ENCODE measurements around the gene RBP2. TPM values are rescaled to one million over a fixed set of nuclear protein-coding genes. Genes with fewer than 3 reads are reported as not detected.

Gene RBP2
- total and polyA plus RNA-seq, 2 of the 8 experiments (the other 6 are each of a cell fraction or from before 2014, with no cell fraction given) = not detected

- DNase-seq (ENCODE audit: low read depth in 1 of 2, low spot score in 2 of 2) = no peak
- no peaks in the 10 kb centered on the region for H3K79me2 ChIP-seq (ENCODE audit: control insufficient read depth in 1 of 2, insufficient read depth in 2 of 2, low read length in 2 of 2)
- H3K27me3 ChIP-seq (replicated peaks in 1 of 4; ENCODE audit: control insufficient read depth in 3 of 4, extremely low read depth in 1 of 4, insufficient read depth in 3 of 4, low read length in 3 of 4) = no peaks in the 10 kb centered on the region
- no peak overlapping the region for H3K4me3 ChIP-seq (ENCODE audit: extremely low read depth in 1 of 4, insufficient read depth in 2 of 4, low read depth in 3 of 4, low read length in 4 of 4)
- TF ChIP-seq MAFK (IDR thresholded peaks at IDR 0.05; ENCODE audit: low read depth, low read length) = no peak
- TF ChIP-seq ASH2L (IDR thresholded peaks at IDR 0.05; ENCODE audit: low read length) = no peak
- no peak for TF ChIP-seq EZH2 (IDR thresholded peaks at IDR 0.05; ENCODE audit: low read depth, low read length, severe bottlenecking)
- no peak for TF ChIP-seq RBBP5 (IDR thresholded peaks at IDR 0.05; ENCODE audit: borderline replicate concordance, low read depth, low read length)
- TF ChIP-seq TEAD4 (IDR thresholded peaks at IDR 0.05; ENCODE audit: low read depth, low read length) = 0 out of 2 replicates have a peak, but pooled peaks have one; percentile 37
- TF ChIP-seq SIN3A (conservative IDR thresholded peaks at IDR 0.05 in 1 of 2, IDR thresholded peaks at IDR 0.05 in 1 of 2; ENCODE audit: low read depth in 1 of 2, low read length in 2 of 2) = no peak
- TF ChIP-seq SP2 (IDR thresholded peaks at IDR 0.05; ENCODE audit: low read length) = no peak
- TF ChIP-seq YY1 (IDR thresholded peaks at IDR 0.05; ENCODE audit: low read depth, low read length) = no peak
- no peak overlapping the region for H3K4me2 ChIP-seq (ENCODE audit: insufficient read depth in 1 of 2, low read depth in 2 of 2, low read length in 2 of 2)
- H2BK12ac ChIP-seq (ENCODE audit: low read depth, low read length) = no peak overlapping the region
- H2BK120ac ChIP-seq (replicated peaks; ENCODE audit: low read depth, low read length) = no peak overlapping the region
- H2AK5ac ChIP-seq (ENCODE audit: low read depth, low read length) = no peak overlapping the region
- H3K4me1 ChIP-seq (replicated peaks in 1 of 4; ENCODE audit: control insufficient read depth in 3 of 4, insufficient read depth in 4 of 4, low read length in 3 of 4) = peaks cover 0 to 5% (median 1%) of the 10 kb centered on the region in 4 experiments; a peak in 2 of 7 replicates
- H3K9me3 ChIP-seq (ENCODE audit: insufficient read depth in 2 of 2, low read depth in 1 of 2, low read length in 1 of 2) = no peaks in the 10 kb centered on the region
- FAIRE-seq = peak; percentile 58
- no peak overlapping the region for H3K14ac ChIP-seq (ENCODE audit: insufficient read length)
- H4K91ac ChIP-seq (replicated peaks; ENCODE audit: insufficient read length, low read length) = no peak overlapping the region
- no peak overlapping the region for H4K8ac ChIP-seq (ENCODE audit: extremely low read depth, insufficient read depth, low read length)
- ChIA-PET POLR2A (ENCODE audit: partially characterized antibody) (interaction anchor here (1.4 to 2.7 kb wide), 3 partner anchors 10 to 53 kb away, joined by 3 to 10 read pairs (median 3); no protein-coding TSS in a partner anchor), CTCF (ENCODE audit: partially characterized antibody) (interaction anchor here (0.5 to 2.7 kb wide), 6 partner anchors 10 to 168 kb away, joined by 3 to 7 read pairs (median 4); no protein-coding TSS in a partner anchor)
- H3K9ac ChIP-seq (replicated peaks in 1 of 4; ENCODE audit: extremely low read depth in 1 of 4, low read depth in 3 of 4, low read length in 3 of 4) = no peak overlapping the region
- H3K23ac ChIP-seq (ENCODE audit: insufficient read length) = no peak overlapping the region
- H3K36me3 ChIP-seq (ENCODE audit: control insufficient read depth in 2 of 4, insufficient read depth in 4 of 4, low read length in 3 of 4) = no peaks in the 10 kb centered on the region
- no peak overlapping the region for H2BK20ac ChIP-seq (ENCODE audit: low read length)
- H2BK5ac ChIP-seq (ENCODE audit: low read depth, low read length) = no peak overlapping the region
- H3K56ac ChIP-seq (replicated peaks; ENCODE audit: insufficient read length, low read depth, low read length) = no peak overlapping the region
- H3K4ac ChIP-seq (replicated peaks; ENCODE audit: insufficient read length, low read depth, low read length) = no peak overlapping the region
- H3K27ac ChIP-seq (ENCODE audit: low read depth, low read length) = no peak overlapping the region
- no peaks in the 10 kb centered on the region for H3K23me2 ChIP-seq (ENCODE audit: low read depth, low read length)
- no peaks in the 10 kb centered on the region for H3K79me1 ChIP-seq (ENCODE audit: low read depth, low read length)
- no peak overlapping the region for H2AFZ ChIP-seq (ENCODE audit: low read length)
- H4K20me1 ChIP-seq (replicated peaks in 1 of 2; ENCODE audit: control insufficient read depth in 1 of 2, insufficient read depth in 2 of 2, low read length in 2 of 2) = no peaks in the 10 kb centered on the region
- H4K5ac ChIP-seq (ENCODE audit: insufficient read length, low read depth, low read length) = no peak overlapping the region
- no peak overlapping the region for H2BK15ac ChIP-seq (ENCODE audit: low read length)
- no peak overlapping the region for H3K18ac ChIP-seq (ENCODE audit: extremely low read depth, low read length)
These were observed 4.8 kb upstream of the RBP2 start for GRCh38 chr3:139481116-139481515.
